GM06990 (cell line): ENCODE results near the gene UNK.
"Not testable (repeated sequence)": the region's sequence is repeated elsewhere in the genome, so short reads cannot be mapped to it uniquely, and the experiment has no call there.

Experiments
- DNase-seq: peaks from one replicate; pipeline ENCODE4 v3.0.0-alpha.2; 2011; ENCODE audit not compliant: insufficient read length; ENCODE audit errors: extremely low read depth
- H3K27me3 ChIP-seq: replicated peaks from 2 replicates; pipeline ENCODE4 v1.6.0; 2011; ENCODE audit warnings: low read length; ENCODE audit not compliant: control insufficient read depth, insufficient read depth
- H3K36me3 ChIP-seq: 2 replicates; pipeline ENCODE4 v1.5.1; 2011; ENCODE audit warnings: low read length; ENCODE audit not compliant: control insufficient read depth, insufficient read depth
- H3K4me3 ChIP-seq: replicated peaks from 2 replicates; pipeline ENCODE4 v1.5.1; 2011; ENCODE audit warnings: low read depth, mild to moderate bottlenecking, control low read depth, low read length
- TF ChIP-seq, protein P1 (sequence below): IDR thresholded peaks from 2 replicates; pipeline ENCODE4 v1.5.1; 2011; ENCODE audit warnings: low read length, control low read depth, mild to moderate bottlenecking, inconsistent platforms; ENCODE audit not compliant: insufficient read depth, poor library complexity, severe bottlenecking

Gene UNK

DNA sequence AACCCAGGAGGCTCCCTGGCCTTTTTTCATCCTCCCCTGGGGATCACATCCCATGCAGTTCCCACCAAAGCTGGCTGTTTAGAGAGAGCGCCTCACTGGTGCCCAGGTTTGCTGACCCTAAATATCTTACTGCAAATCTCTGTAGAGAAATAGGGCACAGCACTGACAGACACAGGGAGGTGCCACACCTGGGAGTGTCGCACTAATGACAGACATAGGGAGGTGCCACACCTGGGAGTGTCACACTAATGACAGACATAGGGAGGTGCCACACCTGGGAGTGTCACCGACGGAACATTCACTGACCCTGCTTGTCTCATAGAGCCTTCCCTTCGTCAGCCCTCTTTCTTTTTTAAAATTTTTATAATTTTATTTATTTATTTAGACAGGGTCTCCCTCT, 25.6 kb downstream of the UNK start:
- TF ChIP-seq, protein P1, sequence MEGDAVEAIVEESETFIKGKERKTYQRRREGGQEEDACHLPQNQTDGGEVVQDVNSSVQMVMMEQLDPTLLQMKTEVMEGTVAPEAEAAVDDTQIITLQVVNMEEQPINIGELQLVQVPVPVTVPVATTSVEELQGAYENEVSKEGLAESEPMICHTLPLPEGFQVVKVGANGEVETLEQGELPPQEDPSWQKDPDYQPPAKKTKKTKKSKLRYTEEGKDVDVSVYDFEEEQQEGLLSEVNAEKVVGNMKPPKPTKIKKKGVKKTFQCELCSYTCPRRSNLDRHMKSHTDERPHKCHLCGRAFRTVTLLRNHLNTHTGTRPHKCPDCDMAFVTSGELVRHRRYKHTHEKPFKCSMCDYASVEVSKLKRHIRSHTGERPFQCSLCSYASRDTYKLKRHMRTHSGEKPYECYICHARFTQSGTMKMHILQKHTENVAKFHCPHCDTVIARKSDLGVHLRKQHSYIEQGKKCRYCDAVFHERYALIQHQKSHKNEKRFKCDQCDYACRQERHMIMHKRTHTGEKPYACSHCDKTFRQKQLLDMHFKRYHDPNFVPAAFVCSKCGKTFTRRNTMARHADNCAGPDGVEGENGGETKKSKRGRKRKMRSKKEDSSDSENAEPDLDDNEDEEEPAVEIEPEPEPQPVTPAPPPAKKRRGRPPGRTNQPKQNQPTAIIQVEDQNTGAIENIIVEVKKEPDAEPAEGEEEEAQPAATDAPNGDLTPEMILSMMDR: no peak
- no peaks in the 10 kb centered on the region for H3K27me3 ChIP-seq
- H3K4me3 ChIP-seq: no peak overlapping the region
- no peak for DNase-seq
- peaks cover 32% of the 10 kb centered on the region for H3K36me3 ChIP-seq

DNA sequence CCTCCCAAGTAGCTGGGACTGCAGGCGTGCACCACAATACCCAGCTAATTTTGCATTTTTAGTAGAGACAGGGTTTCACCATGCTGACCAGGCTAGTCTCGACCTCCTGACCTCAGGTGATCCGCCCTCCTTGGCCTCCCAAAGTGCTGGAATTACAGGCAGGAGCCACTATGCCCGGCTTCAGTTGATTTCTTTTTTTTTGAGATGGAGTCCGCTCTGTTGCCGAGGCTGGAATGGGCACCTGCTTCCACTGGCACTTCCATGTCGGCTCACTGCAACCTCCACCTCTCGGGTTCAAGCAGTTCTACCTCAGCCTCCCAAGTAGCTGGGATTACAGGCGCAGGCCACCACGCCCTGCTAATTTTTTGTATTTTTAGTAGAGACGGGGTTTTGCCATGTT, 26.1 kb downstream of the UNK start:
- H3K4me3 ChIP-seq, H3K27me3 ChIP-seq, DNase-seq: not testable (repeated sequence)
- H3K36me3 ChIP-seq: peaks cover 35% of the 10 kb centered on the region

DNA sequence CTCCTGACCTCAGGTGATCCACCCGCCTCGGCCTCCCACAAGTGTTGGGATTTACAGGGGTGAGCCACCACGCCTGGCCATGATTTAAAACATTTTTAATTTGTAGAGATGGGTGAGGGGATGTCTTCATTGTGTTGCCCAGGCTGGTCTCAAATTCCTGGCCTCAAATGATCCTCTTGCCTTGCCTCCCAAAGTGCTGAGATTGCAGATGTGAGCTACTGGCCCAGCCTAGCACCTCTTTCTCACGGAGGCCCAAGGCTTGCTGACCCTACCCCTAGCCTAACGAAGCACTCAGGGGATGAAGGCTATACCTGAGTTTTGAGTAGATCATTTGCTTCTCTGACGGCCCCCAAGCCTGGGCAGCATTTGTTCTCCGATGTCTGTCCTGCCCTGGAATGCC, 26.6 kb downstream of the UNK start:
- H3K4me3 ChIP-seq: no peak overlapping the region
- no peak for DNase-seq
- TF ChIP-seq, protein P1: no peak
- H3K27me3 ChIP-seq: no peaks in the 10 kb centered on the region
- peaks cover 35% of the 10 kb centered on the region for H3K36me3 ChIP-seq

DNA sequence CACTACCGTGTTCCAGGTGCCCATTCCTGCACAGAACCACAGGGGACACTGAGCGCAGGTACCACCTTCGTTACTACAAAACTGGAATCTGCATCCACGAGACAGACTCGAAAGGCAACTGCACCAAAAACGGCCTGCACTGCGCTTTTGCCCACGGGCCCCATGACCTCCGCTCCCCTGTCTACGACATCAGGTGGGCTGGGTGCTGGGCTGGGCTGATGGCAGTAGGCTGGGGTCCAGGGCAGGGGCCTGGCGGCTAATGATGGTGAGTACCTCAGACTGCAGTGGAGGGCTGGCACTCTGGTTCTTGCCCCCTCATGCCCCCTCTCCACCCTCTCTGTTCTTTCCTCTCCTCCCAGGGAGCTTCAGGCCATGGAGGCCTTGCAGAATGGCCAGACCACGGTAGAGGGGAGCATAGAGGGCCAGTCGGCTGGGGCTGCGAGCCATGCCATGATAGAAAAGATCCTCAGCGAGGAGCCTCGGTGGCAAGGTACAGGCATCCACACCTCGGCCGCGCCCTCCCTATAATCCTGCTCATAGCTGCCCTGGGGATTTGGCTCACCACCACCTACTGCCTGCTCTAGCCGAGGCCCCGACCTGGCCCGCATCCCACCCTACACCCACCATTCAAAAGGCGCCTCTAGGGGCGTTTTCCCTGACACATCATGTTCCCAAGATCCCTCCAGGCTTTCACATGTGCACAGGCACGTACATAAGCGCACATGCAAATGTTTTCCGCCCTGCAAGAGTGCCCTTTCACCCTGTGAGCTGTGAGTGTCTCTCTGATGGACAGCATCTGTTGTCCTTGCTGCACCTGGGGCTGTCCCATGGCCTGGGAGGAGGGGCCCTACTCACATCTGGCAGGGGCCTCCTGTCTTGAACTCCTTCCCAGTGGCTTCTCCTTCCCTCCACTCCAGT, 27.7 kb downstream of the UNK start:
- Histone ChIP-seq H3K27me3 (no peaks in the 10 kb centered on the region), H3K4me3 (no peak overlapping the region), H3K36me3 (peaks cover 39% of the 10 kb centered on the region)
- TF ChIP-seq, protein P1: no peak
- no peak for DNase-seq

DNA sequence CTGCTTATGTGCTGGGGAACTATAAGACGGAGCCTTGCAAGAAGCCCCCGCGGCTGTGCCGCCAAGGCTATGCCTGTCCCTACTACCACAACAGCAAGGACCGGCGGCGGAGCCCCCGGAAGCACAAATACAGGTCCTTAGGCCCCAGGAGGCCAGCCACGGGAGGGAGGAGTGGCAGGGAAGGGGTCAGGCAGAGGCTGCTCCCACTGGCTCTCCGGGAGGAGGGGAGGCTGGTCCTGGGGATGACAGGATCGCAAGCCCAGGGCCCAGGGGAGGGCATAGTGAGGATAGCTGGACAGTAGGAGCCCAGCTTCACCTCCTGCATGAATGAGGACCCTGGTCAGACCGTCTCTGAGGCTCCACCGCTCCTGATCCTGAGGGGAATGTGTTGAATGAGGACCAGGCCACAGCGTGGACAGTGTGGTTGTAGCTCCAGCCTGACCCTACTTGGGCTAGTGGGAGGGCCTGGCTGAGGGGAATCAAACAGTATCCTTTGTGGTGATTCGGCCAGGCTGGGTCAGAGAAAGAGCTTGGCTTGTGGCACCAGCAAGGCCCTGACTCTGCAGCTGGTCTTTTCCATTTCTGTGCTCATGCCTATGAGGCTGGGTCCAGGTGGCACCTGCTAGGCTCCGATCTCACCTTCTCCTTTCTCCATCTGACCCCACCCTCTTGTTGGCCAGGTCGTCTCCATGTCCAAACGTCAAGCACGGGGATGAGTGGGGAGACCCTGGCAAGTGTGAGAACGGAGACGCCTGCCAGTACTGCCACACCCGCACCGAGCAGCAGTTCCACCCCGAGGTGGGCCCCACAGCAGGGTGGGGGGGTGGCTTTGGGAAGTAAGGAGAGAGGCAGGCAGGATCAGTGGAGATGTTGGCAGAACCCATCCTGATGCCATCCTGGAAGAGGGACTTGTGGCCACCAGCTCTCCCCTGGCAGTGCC, 28.7 kb downstream of the UNK start:
- no peak for DNase-seq
- Histone ChIP-seq H3K4me3 (no peak overlapping the region), H3K27me3 (no peaks in the 10 kb centered on the region), H3K36me3 (peaks cover 44% of the 10 kb centered on the region)
- TF ChIP-seq, protein P1: no peak

DNA sequence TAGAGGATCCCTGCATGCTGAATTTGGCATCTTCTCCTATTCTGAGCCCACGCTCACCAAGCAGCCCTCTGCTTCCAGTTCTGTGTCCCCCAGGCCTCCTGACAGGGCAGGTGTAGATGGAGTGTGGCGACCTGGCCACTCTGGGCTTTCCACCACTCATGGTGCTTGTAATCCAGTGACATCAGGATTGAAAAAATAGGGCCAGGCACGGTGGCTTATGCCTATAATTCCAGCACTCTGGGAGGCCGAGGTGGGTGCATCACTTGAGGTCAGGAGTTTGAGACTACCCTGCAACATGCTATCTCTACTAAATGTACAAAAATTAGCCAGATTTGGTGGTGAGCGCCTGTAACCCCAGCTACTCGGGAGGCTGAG, 29.4 kb downstream of the UNK start:
- no peak overlapping the region for H3K4me3 ChIP-seq
- peaks cover 47% of the 10 kb centered on the region for H3K36me3 ChIP-seq
- no peak for DNase-seq
- TF ChIP-seq, protein P1: no peak
- no peaks in the 10 kb centered on the region for H3K27me3 ChIP-seq
